ENCODE measurements around the gene TPPP2.
"Not testable (repeated sequence)": the region's sequence is repeated elsewhere in the genome, so short reads cannot be mapped to it uniquely, and the experiment has no call there.

TPPP2 gene

GRCh38 chr14:21029917-21030316 is at the start of gene TPPP2:
Gene TPPP2 (plus strand): TSS chr14:21030217. CDS start chr14:21030582, 365 bp downstream.
- no peak for ATAC-seq
- no peak for DNase-seq

- ATAC-seq (no peak), DNase-seq (no peak)
Observed at GRCh38 chr14:20980906-20981305, 49.1 kb upstream of the TPPP2 start.

GRCh38 chr14:20982646-20983369 is 47.2 kb upstream of the TPPP2 start:
- no peak for ATAC-seq
- no peak for DNase-seq

- DNase-seq, ATAC-seq: not testable (repeated sequence)
Observed at GRCh38 chr14:20985650-20986049, 44.4 kb upstream of the TPPP2 start.

GRCh38 chr14:20986811-20987210 is 43.2 kb upstream of the TPPP2 start:
- DNase-seq, result no peak
- ATAC-seq, result no peak

- ATAC-seq, result no peak
- no peak for DNase-seq
Observed at GRCh38 chr14:20988717-20989470, 41.1 kb upstream of the TPPP2 start.

GRCh38 chr14:20989471-20989786 is 40.6 kb upstream of the TPPP2 start:
- ATAC-seq (no peak), DNase-seq (no peak)

GRCh38 chr14:20989787-20990600 is 40.0 kb upstream of the TPPP2 start, which contains the start of gene METTL17:
Gene METTL17 (plus strand): TSS chr14:20989980. CDS start chr14:20990003, 23 bp downstream.
- ATAC-seq (peak; percentile 98), DNase-seq (peak; percentile 88)

GRCh38 chr14:20996521-20996920 is 33.5 kb upstream of the TPPP2 start:
- DNase-seq (no peak), ATAC-seq (no peak)

GRCh38 chr14:20997115-20997514 is 32.9 kb upstream of the TPPP2 start:
- no peak for DNase-seq
- no peak for ATAC-seq

GRCh38 chr14:20997564-20997963 is 32.5 kb upstream of the TPPP2 start:
- DNase-seq, result no peak
- ATAC-seq, result no peak

GRCh38 chr14:20998139-20998538 is 31.9 kb upstream of the TPPP2 start:
- no peak for DNase-seq
- no peak for ATAC-seq

- peak; percentile 28 for ATAC-seq
- no peak for DNase-seq
Observed at GRCh38 chr14:20998674-20999366, 31.2 kb upstream of the TPPP2 start, which contains the start of gene SLC39A2. Gene SLC39A2 (plus strand): TSS chr14:20999293. CDS start chr14:20999447, 154 bp downstream.

GRCh38 chr14:20999591-20999990 is 30.4 kb upstream of the TPPP2 start:
- no peak for DNase-seq
- no peak for ATAC-seq

GRCh38 chr14:21001218-21001617 is 28.8 kb upstream of the TPPP2 start:
- no peak for ATAC-seq
- DNase-seq, result no peak

- DNase-seq (no peak), ATAC-seq (no peak)
Observed at GRCh38 chr14:21003788-21004346, 26.1 kb upstream of the TPPP2 start.

- DNase-seq, ATAC-seq: not testable (repeated sequence)
Observed at GRCh38 chr14:21009721-21010120, 20.3 kb upstream of the TPPP2 start.

GRCh38 chr14:21011136-21011535 is 18.9 kb upstream of the TPPP2 start:
- DNase-seq (no peak), ATAC-seq (no peak)

- peak; percentile 72 for ATAC-seq
Observed at GRCh38 chr14:21014761-21015190, 15.2 kb upstream of the TPPP2 start.

GRCh38 chr14:21015312-21015711 is 14.7 kb upstream of the TPPP2 start:
- DNase-seq (no peak), ATAC-seq (no peak)

More at GRCh38 chr14:21014761-21015190, 15.2 kb upstream of the TPPP2 start:
- peak; percentile 84 for DNase-seq

GRCh38 chr14:21016413-21017190 is 13.4 kb upstream of the TPPP2 start:
- DNase-seq, result no peak
- no peak for ATAC-seq
